H1 (cell line): ENCODE data around the gene VPS13C. TPM values are rescaled to one million over a fixed set of nuclear protein-coding genes. Genes with fewer than 3 reads are reported as not detected.

ENCODE experiments used
- CTCF ChIA-PET: fragments of 300-600 bp; sonication (Branson Sonifier 250); formaldehyde crosslinking; loops from one replicate; lab custom pipeline; 2021; ENCODE audit not compliant: partially characterized antibody; lab: Charles Lee
- POLR2A ChIA-PET: fragments of 300-600 bp; sonication (Branson Sonifier 250); formaldehyde crosslinking; loops from one replicate; lab custom pipeline; 2021; ENCODE audit warnings: inconsistent platforms; ENCODE audit not compliant: partially characterized antibody; lab: Charles Lee
- DNase-seq, 2 experiments: peaks; one replicate each; pipeline versions ENCODE4 v3.0.0 to v3.0.0-alpha.2; 2010 to 2022; ENCODE audit warnings: low spot score in 2 of 2, low read depth in 1 of 2, mixed read lengths in 1 of 2
- FAIRE-seq: peaks from 2 replicates; lab custom pipeline; 2011; peaks lifted over from hg19 to GRCh38; lab: Jason Lieb, UNC
- H2AFZ ChIP-seq: 2 replicates; pipeline ENCODE4 v1.8.1; 2012; ENCODE audit warnings: low read length, inconsistent platforms
- H2AK5ac ChIP-seq: 2 replicates; pipeline ENCODE4 v1.6.1; 2013; ENCODE audit warnings: low read depth, low read length
- H2BK120ac ChIP-seq: replicated peaks from 2 replicates; pipeline ENCODE3; 2013; ENCODE audit warnings: low read depth, low read length, inconsistent platforms
- H2BK12ac ChIP-seq: 2 replicates; pipeline ENCODE4 v1.6.1; 2013; ENCODE audit warnings: low read depth, low read length
- H2BK15ac ChIP-seq: 2 replicates; pipeline ENCODE4 v1.6.1; 2013; ENCODE audit warnings: low read length
- H2BK20ac ChIP-seq: 2 replicates; pipeline ENCODE4 v1.6.1; 2013; ENCODE audit warnings: low read length
- H2BK5ac ChIP-seq: 2 replicates; pipeline ENCODE4 v1.6.1; 2013; ENCODE audit warnings: low read depth, low read length
- H3K14ac ChIP-seq: 2 replicates; pipeline ENCODE4 v1.6.1; 2013; ENCODE audit warnings: inconsistent platforms; ENCODE audit not compliant: insufficient read length
- H3K18ac ChIP-seq: 2 replicates; pipeline ENCODE4 v1.6.1; 2013; ENCODE audit warnings: low read length; ENCODE audit errors: extremely low read depth
- H3K23ac ChIP-seq: 2 replicates; pipeline ENCODE4 v1.6.1; 2013; ENCODE audit warnings: inconsistent platforms; ENCODE audit not compliant: insufficient read length
- H3K23me2 ChIP-seq: 2 replicates; pipeline ENCODE4 v1.6.1; 2013; ENCODE audit warnings: low read depth, low read length
- H3K27ac ChIP-seq: 2 replicates; pipeline ENCODE4 v1.6.1; 2011; ENCODE audit warnings: low read depth, low read length, inconsistent platforms
- H3K27me3 ChIP-seq, 4 experiments: replicated peaks in 1 of 4; 1 replicate in 1 of 4; 2 replicates in 3 of 4; pipeline versions ENCODE4 v1.6.1 to v1.8.1; 2011 to 2013; ENCODE audit warnings: low read length in 3 of 4, mild to moderate bottlenecking in 3 of 4, inconsistent platforms in 2 of 4, mixed read lengths in 2 of 4, moderate library complexity in 1 of 4; ENCODE audit not compliant: control insufficient read depth in 3 of 4, insufficient read depth in 3 of 4; ENCODE audit errors: extremely low read depth in 1 of 4
- H3K36me3 ChIP-seq, 4 experiments: 2 replicates each; pipeline versions ENCODE4 v1.6.1 to v1.8.1; 2011 to 2013; ENCODE audit warnings: mild to moderate bottlenecking in 4 of 4, low read length in 3 of 4, moderate library complexity in 2 of 4, control low read depth in 1 of 4, inconsistent platforms in 1 of 4; ENCODE audit not compliant: insufficient read depth in 4 of 4, control insufficient read depth in 2 of 4
- H3K4ac ChIP-seq: replicated peaks from 2 replicates; pipeline ENCODE3; 2013; ENCODE audit warnings: low read length, low read depth, mixed read lengths, inconsistent platforms; ENCODE audit not compliant: insufficient read length
- H3K4me1 ChIP-seq, 4 experiments: replicated peaks in 1 of 4; 1 replicate in 1 of 4; 2 replicates in 3 of 4; pipeline versions ENCODE4 v1.6.1 to v1.8.1; 2011 to 2013; ENCODE audit warnings: low read length in 3 of 4, inconsistent platforms in 2 of 4, mixed read lengths in 1 of 4; ENCODE audit not compliant: insufficient read depth in 4 of 4, control insufficient read depth in 3 of 4
- H3K4me2 ChIP-seq, 2 experiments: 2 replicates each; pipeline versions ENCODE4 v1.6.1 to v1.8.1; 2011 to 2013; ENCODE audit warnings: low read depth in 2 of 2, low read length in 2 of 2, control low read depth in 1 of 2, inconsistent platforms in 1 of 2, mild to moderate bottlenecking in 1 of 2; ENCODE audit not compliant: insufficient read depth in 1 of 2
- H3K4me3 ChIP-seq, 4 experiments: fragments of 200-600, 300-600 bp in 1 of 4; sonication (generic), shearing (Covaris generic), sonication (Bioruptor Twin) in 1 of 4; 2 replicates each; pipeline versions ENCODE4 v1.5.1 to v1.8.1; 2011 to 2016; ENCODE audit warnings: low read length in 4 of 4, low read depth in 3 of 4, control low read depth in 2 of 4, inconsistent platforms in 2 of 4, mild to moderate bottlenecking in 2 of 4, mixed read lengths in 1 of 4, moderate library complexity in 1 of 4; ENCODE audit not compliant: insufficient read depth in 2 of 4; ENCODE audit errors: extremely low read depth in 1 of 4
- H3K56ac ChIP-seq: replicated peaks from 2 replicates; pipeline ENCODE3; 2013; ENCODE audit warnings: low read depth, mild to moderate bottlenecking, mixed read lengths, low read length, inconsistent platforms; ENCODE audit not compliant: insufficient read length
- H3K79me1 ChIP-seq: 2 replicates; pipeline ENCODE4 v1.6.1; 2013; ENCODE audit warnings: low read depth, low read length, control low read depth
- H3K79me2 ChIP-seq, 2 experiments: 2 replicates each; pipeline versions ENCODE4 v1.6.1 to v1.8.1; 2012 to 2013; ENCODE audit warnings: low read length in 2 of 2, mild to moderate bottlenecking in 2 of 2, inconsistent platforms in 1 of 2; ENCODE audit not compliant: insufficient read depth in 2 of 2, control insufficient read depth in 1 of 2
- H3K9ac ChIP-seq, 4 experiments: replicated peaks in 1 of 4; 1 replicate in 1 of 4; 2 replicates in 3 of 4; pipeline versions ENCODE4 v1.6.1 to v1.8.1; 2011 to 2013; ENCODE audit warnings: low read depth in 3 of 4, low read length in 3 of 4, control low read depth in 2 of 4, mild to moderate bottlenecking in 2 of 4, moderate library complexity in 2 of 4, inconsistent platforms in 1 of 4; ENCODE audit errors: extremely low read depth in 1 of 4
- H3K9me3 ChIP-seq, 2 experiments: 2 replicates each; pipeline versions ENCODE4 v1.6.1 to v1.8.1; 2012 to 2013; ENCODE audit warnings: mild to moderate bottlenecking in 2 of 2, moderate library complexity in 2 of 2, control low read depth in 1 of 2, inconsistent platforms in 1 of 2, low read depth in 1 of 2, low read length in 1 of 2, mixed read lengths in 1 of 2; ENCODE audit not compliant: insufficient read depth in 2 of 2
- H4K20me1 ChIP-seq, 2 experiments: replicated peaks in 1 of 2; 2 replicates each; pipeline versions ENCODE3 to v1.8.1; 2011 to 2013; ENCODE audit warnings: inconsistent platforms in 2 of 2, low read length in 2 of 2, mild to moderate bottlenecking in 1 of 2; ENCODE audit not compliant: insufficient read depth in 2 of 2, control insufficient read depth in 1 of 2
- H4K5ac ChIP-seq: 2 replicates; pipeline ENCODE4 v1.6.1; 2013; ENCODE audit warnings: low read length, low read depth, mixed read lengths, inconsistent platforms; ENCODE audit not compliant: insufficient read length
- H4K8ac ChIP-seq: 2 replicates; pipeline ENCODE4 v1.8.0; 2013; ENCODE audit warnings: mild to moderate bottlenecking, moderate library complexity, low read length, inconsistent platforms; ENCODE audit not compliant: insufficient read depth; ENCODE audit errors: extremely low read depth
- H4K91ac ChIP-seq: replicated peaks from 2 replicates; pipeline ENCODE3; 2013; ENCODE audit warnings: low read length, mixed read lengths, inconsistent platforms; ENCODE audit not compliant: insufficient read length
- BCL11A ChIP-seq, 2 experiments: IDR thresholded peaks; one replicate each; pipeline ENCODE4 v1.6.1; 2011; ENCODE audit warnings: low read depth in 2 of 2, low read length in 2 of 2, mild to moderate bottlenecking in 2 of 2
- HDAC6 ChIP-seq: IDR thresholded peaks from one replicate; pipeline ENCODE4 v1.7.1; 2012; ENCODE audit warnings: low read depth, mild to moderate bottlenecking, inconsistent platforms, low read length, moderate library complexity
- NRF1 ChIP-seq: IDR thresholded peaks from 2 replicates; pipeline ENCODE4 v1.6.1; 2011; ENCODE audit warnings: mild to moderate bottlenecking, low read depth, low read length, improper control_type of control experiment
- TAF7 ChIP-seq: optimal IDR thresholded peaks from 2 replicates; pipeline ENCODE3; 2011; ENCODE audit warnings: low read depth, mild to moderate bottlenecking, inconsistent platforms, low read length, moderate library complexity, borderline replicate concordance
- WGBS, 2 experiments: shearing (Covaris generic) in 1 of 2; methylation state at CpG; one replicate each; pipeline versions ENCODE4 v1.1.6 to v1.1.7; 2013 to 2015; ENCODE audit warnings: low lambda C conversion rate in 2 of 2, mixed read lengths in 2 of 2, inconsistent platforms in 1 of 2, low coverage in 1 of 2, missing lambda C conversion rate in 1 of 2; ENCODE audit not compliant: insufficient replicate concordance in 2 of 2, insufficient coverage in 1 of 2, insufficient read length in 1 of 2; ENCODE audit errors: extremely low coverage in 1 of 2, missing lambda C conversion rate in 1 of 2; 5-methylcytosine and 5-hydroxymethylcytosine counted together
- polyA plus RNA-seq, 7 experiments: library from polyadenylated mRNA; depleted of rRNA in 3 of 7; stranded (reverse) in 5 of 7; unstranded in 2 of 7; fragments of >200 nt in 5 of 7; fragments of 200-250 nt in 2 of 7; gene quantifications; 1 replicate in 5 of 7; 2 replicates in 1 of 7; 4 replicates in 1 of 7; pipeline versions ENCODE4 v1.2.1 to v1.2.3, GENCODE V29; 2011 to 2013; ENCODE audit warnings: missing spikeins in 2 of 7, mixed read lengths in 2 of 7
- total RNA-seq: library from RNA; stranded (reverse); fragmentation: NEBNext Ultra II Directional; extraction: Animal tissue kit (Norgen Biotek cat#: 25700); gene quantifications from 2 replicates; pipeline ENCODE4 v1.2.1, GENCODE V29; 2021

VPS13C gene
- total and polyA plus RNA-seq, 2 of the 8 experiments (the other 6 are each of a cell fraction or from before 2014, with no cell fraction given): 4.8 to 18.8 TPM

- no peak overlapping the region for H3K4me3 ChIP-seq
- H3K23ac ChIP-seq: no peak overlapping the region
- no peak overlapping the region for H3K56ac ChIP-seq
- 84% methylated on average over 8 of the region's 8 CpGs; no CpG with 5 or more reads in 1 of the 2 experiments for WGBS, 2 experiments
- no peak overlapping the region for H4K8ac ChIP-seq
- H4K5ac ChIP-seq: no peak overlapping the region
- DNase-seq: no peak
- no peak overlapping the region for H3K27ac ChIP-seq
- peaks cover 0 to 3% (median 0%) of the 10 kb centered on the region in 4 experiments; a peak in 2 of 7 replicates for H3K4me1 ChIP-seq
- H3K79me1 ChIP-seq: no peaks in the 10 kb centered on the region
- no peak overlapping the region for H2BK20ac ChIP-seq
- no peaks in the 10 kb centered on the region for H4K20me1 ChIP-seq
- no peak overlapping the region for H2BK12ac ChIP-seq
- no peak for TF ChIP-seq NRF1
- TF ChIP-seq BCL11A (IDR thresholded peaks at IDR 0.05; ENCODE audit: low read depth in 2 of 2, low read length in 2 of 2): no peak
- TF ChIP-seq TAF7: no peak
- no peak for TF ChIP-seq HDAC6
- H3K18ac ChIP-seq: no peak overlapping the region
- peak overlapping the region; percentile 5 for H4K91ac ChIP-seq
- no peak overlapping the region for H2BK5ac ChIP-seq
- no peaks in the 10 kb centered on the region for H3K9me3 ChIP-seq
- H3K9ac ChIP-seq: no peak overlapping the region
- H3K27me3 ChIP-seq: no peaks in the 10 kb centered on the region
- no peak overlapping the region for H2BK15ac ChIP-seq
- H2AK5ac ChIP-seq: no peak overlapping the region
- H3K14ac ChIP-seq: no peak overlapping the region
- H3K23me2 ChIP-seq: no peaks in the 10 kb centered on the region
- no peak overlapping the region for H2AFZ ChIP-seq
- no peaks in the 10 kb centered on the region for H3K36me3 ChIP-seq
- no peak overlapping the region for H3K4ac ChIP-seq
- no peak overlapping the region for H2BK120ac ChIP-seq
- ChIA-PET POLR2A (no interaction called here), CTCF (no interaction called here)
- no peaks in the 10 kb centered on the region for H3K79me2 ChIP-seq
- FAIRE-seq: no peak
- no peak overlapping the region for H3K4me2 ChIP-seq
These were observed 220.7 kb downstream of the VPS13C start for GRCh38 chr15:61839546-61839945.
